SK-N-MC (cell line): ENCODE results near the gene NLRX1.
"Not testable (repeated sequence)": the region's sequence is repeated elsewhere in the genome, so short reads cannot be mapped to it uniquely, and the experiment has no call there.

Experiments used
- DNase-seq: peaks from one replicate; pipeline ENCODE4 v3.0.0-alpha.2; 2011; ENCODE audit warnings: low read depth, low spot score
- H3K27ac ChIP-seq: fragments of 200-600 bp; sonication (generic); 2 replicates; pipeline ENCODE4 v1.5.1; 2016; ENCODE audit warnings: mixed run types
- H3K36me3 ChIP-seq: fragments of 200-600 bp; sonication (generic); 2 replicates; pipeline ENCODE4 v1.6.1; 2017; ENCODE audit warnings: antibody characterized with exemption, low read length, mixed read lengths; ENCODE audit not compliant: insufficient read depth
- H3K4me3 ChIP-seq: fragments of 200-600 bp; sonication (generic); 2 replicates; pipeline ENCODE4 v1.5.1; 2016
- H3K9ac ChIP-seq: fragments of 200-600 bp; sonication (generic); 2 replicates; pipeline ENCODE4 v1.8.0; 2017; ENCODE audit warnings: mixed run types, mixed read lengths; ENCODE audit not compliant: insufficient read length
- H3K9me3 ChIP-seq: fragments of 200-600 bp; sonication (generic); 2 replicates; pipeline ENCODE4 v1.6.1; 2017; ENCODE audit warnings: low read depth, mild to moderate bottlenecking, antibody characterized with exemption, low read length, moderate library complexity, mixed read lengths
- EZH2 ChIP-seq: fragments of 200-600 bp; sonication (generic); IDR thresholded peaks from one replicate; pipeline ENCODE4 v1.6.1; 2017; ENCODE audit warnings: antibody characterized with exemption
- FOXP2 ChIP-seq: optimal IDR thresholded peaks from 2 replicates; pipeline ENCODE3; 2011; ENCODE audit warnings: mild to moderate bottlenecking, moderate library complexity; ENCODE audit not compliant: insufficient read depth; ENCODE audit errors: extremely low read length, control extremely low read depth
- POLR2AphosphoS5 ChIP-seq: IDR thresholded peaks from 2 replicates; pipeline ENCODE4 v1.6.1; 2012; ENCODE audit warnings: mild to moderate bottlenecking, low read depth, low read length, borderline replicate concordance

The NLRX1 gene

DNA sequence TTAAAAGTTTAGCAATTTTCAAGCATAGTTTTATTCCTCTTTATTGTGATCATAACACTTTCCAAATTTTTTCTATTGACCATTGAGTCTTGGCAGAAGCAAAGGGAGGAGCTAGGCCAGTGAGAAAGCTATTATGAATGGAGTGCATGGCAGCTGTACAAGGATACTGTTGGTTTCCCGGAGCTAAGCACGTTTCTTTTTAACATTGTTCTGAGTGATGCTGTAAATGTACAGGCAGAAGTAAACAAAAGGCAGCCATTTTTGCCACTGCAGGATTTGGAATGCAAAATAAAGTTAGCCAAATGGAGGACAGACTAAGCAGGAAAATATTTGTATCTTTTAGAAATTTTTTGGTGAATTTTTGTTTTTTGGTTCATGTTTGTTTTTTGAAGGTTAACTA lies 53.8 kb downstream of the NLRX1 start:
- no peak for DNase-seq

DNA sequence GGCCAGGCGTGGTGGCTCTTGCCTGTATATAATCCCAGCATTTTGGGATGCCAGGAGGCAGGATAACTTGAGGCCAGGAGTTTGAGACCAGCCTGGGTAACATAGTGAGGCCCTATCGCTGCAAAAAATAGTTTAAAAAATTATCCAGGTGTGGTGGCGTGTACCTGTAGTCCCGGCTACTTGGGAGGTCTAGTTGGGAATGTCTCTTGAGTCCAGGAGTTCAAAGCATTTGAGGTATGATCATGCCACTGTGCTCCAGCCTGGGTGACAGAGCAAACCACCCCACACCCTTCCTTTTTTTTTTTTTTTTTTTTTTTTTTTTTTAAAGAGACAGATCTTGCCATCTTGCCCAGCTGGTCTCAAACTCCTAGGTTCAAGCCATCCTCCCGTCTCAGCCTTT lies 54.4 kb downstream of the NLRX1 start:
- H3K9me3 ChIP-seq: no peaks in the 10 kb centered on the region
- no peak for DNase-seq
- no peaks in the 10 kb centered on the region for H3K36me3 ChIP-seq
- H3K9ac ChIP-seq: no peak overlapping the region
- no peak overlapping the region for H3K4me3 ChIP-seq
- H3K27ac ChIP-seq: no peak overlapping the region
- TF ChIP-seq POLR2AphosphoS5: no peak
- TF ChIP-seq EZH2: no peak
- TF ChIP-seq FOXP2: no peak

More for the DNA sequence above, 53.8 kb downstream of the NLRX1 start:
- Histone ChIP-seq H3K27ac (peak overlapping the region; percentile 50), H3K4me3 (no peak overlapping the region), H3K9ac (no peak overlapping the region), H3K36me3 (no peaks in the 10 kb centered on the region), H3K9me3 (no peaks in the 10 kb centered on the region)
- TF ChIP-seq FOXP2 (no peak), EZH2 (no peak), POLR2AphosphoS5 (no peak)

DNA sequence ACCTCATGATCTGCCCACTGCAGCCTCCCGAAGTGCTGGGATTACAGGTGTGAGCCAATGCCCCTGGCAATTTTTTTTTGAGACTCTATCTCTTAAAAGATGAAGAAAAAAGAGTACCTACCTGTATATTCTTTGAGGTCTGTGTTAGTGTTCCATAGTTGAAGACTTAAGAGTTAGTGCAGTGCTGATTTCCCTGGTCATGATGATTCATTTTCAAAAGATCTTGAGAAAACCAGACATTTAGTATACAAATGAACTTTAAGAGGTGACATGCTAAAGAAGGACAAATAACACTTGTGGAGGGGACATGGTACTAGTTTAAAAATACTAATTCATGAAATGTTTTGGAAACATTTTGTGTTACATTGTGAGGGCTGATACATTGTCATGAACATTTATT lies 55.3 kb downstream of the NLRX1 start:
- no peaks in the 10 kb centered on the region for H3K9me3 ChIP-seq
- TF ChIP-seq POLR2AphosphoS5 (no peak), EZH2 (no peak), FOXP2 (no peak)
- no peak overlapping the region for H3K27ac ChIP-seq
- no peaks in the 10 kb centered on the region for H3K36me3 ChIP-seq
- DNase-seq: no peak
- no peak overlapping the region for H3K4me3 ChIP-seq
- H3K9ac ChIP-seq: no peak overlapping the region

DNA sequence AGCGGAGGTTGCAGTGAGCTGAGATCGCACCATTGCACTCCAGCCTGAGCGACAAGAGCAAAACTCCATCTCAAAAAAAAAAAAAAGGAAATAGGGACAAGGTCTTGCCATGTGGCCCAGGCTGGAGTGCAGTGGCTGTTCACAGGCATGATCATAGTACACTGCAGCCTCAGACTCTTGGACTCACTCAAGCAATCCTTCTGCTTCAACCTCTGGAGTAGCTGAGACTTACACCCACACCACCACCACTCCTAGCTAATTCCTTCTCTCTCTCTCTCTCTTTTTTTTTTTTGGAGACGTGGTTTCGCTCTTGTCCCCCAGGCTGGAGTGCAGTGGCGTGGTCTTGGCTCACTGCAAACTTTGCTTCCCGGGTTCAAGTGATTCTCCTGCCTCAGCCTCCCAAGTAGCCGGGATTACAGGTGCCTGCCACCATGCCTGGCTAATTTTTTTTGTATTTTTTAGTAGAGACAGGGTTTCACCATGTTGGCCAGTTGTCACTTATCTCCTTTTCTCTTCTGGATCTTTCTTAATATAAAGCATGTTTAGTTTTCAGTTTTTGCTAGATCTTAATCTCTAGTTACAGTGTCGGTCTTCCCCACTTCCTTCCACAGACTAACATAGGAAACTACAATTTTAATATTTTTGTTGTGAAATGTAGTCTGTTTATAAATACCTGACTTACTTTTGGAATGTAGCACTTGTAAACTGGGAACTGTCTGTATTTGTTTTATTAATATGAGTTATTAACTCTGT lies 60.2 kb downstream of the NLRX1 start:
- H3K27ac ChIP-seq, H3K9ac ChIP-seq, DNase-seq, H3K9me3 ChIP-seq, H3K4me3 ChIP-seq: not testable (repeated sequence)
- peaks cover 12% of the 10 kb centered on the region for H3K36me3 ChIP-seq

GRCh38 chr11:119229288-119229672 lies 60.8 kb downstream of the NLRX1 start:
- Histone ChIP-seq H3K4me3 (no peak overlapping the region), H3K27ac (no peak overlapping the region), H3K9ac (no peak overlapping the region), H3K9me3 (no peaks in the 10 kb centered on the region), H3K36me3 (peaks cover 13% of the 10 kb centered on the region)
- no peak for DNase-seq
- TF ChIP-seq FOXP2 (no peak), POLR2AphosphoS5 (no peak), EZH2 (no peak)

DNA sequence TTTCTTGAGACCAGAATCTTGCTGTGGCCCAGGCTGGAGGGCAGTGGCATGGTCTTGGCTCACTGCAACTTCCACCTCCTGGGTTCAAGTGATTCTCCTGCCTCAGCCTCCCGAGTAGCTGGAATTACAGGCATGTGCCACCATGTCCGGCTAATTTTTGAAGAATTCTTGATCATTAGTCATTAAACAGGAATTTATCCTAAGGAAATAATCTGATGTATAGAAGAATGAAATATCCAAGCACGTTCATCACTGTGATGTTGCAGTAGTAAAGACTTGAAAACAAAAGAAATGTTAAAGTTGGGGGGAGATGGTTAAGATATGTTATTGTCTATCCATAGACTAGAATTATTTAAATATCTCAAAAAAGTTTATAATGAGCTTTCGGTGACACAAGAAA lies 61.2 kb downstream of the NLRX1 start:
- no peak overlapping the region for H3K27ac ChIP-seq
- peaks cover 13% of the 10 kb centered on the region for H3K36me3 ChIP-seq
- no peak overlapping the region for H3K4me3 ChIP-seq
- H3K9me3 ChIP-seq: no peaks in the 10 kb centered on the region
- TF ChIP-seq POLR2AphosphoS5: no peak
- TF ChIP-seq EZH2: no peak
- DNase-seq: no peak
- no peak overlapping the region for H3K9ac ChIP-seq
